Measurements from ENCODE around the gene POU6F2.
"Not testable (repeated sequence)": the region's sequence is repeated elsewhere in the genome, so short reads cannot be mapped to it uniquely, and the experiment has no call there.

POU6F2 gene

GRCh38 chr7:39304178-39304577 lies 326.5 kb downstream of the POU6F2 start:
- no peak for DNase-seq (ENCODE audit: low read depth in 2 of 2)

DNA sequence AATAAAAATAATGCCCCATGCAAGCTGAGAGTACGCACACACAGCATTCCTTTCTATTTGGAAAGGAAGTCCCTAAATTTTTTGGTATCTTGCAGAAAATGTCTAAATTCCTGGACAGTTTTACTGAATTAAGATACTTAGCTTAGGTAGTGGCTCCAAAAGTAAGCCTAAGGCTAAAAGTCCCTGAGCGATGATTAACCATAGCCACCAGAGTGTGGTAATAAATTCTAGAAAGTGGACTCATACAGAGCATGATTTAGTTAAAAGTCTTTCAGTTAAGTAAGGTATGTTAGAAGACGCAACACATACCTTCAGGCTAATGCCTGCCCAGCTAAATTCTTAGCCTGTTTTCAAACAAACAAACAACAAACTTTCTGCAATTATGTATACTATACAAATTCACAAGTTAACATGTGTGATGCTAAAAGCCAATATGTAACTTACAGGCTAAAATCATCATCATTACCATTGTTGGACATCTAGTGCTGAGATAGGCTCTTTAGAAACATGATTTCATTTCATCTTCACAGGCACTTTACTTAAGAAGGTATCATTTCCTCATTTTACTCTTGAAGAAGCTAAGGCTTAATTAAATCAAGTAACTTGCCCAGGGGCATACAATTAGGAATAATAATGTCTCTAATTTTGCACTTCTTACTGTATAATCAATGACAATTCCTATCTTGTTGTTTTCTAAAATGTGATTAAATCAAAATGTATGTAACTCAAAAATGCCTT lies 327.1 kb downstream of the POU6F2 start:
- no peak for DNase-seq (ENCODE audit: low read depth in 2 of 2)

GRCh38 chr7:39306016-39306570 lies 328.4 kb downstream of the POU6F2 start:
- no peak for DNase-seq (ENCODE audit: low read depth in 2 of 2)

- DNase-seq (ENCODE audit: low read depth in 2 of 2) = no peak
Measured at GRCh38 chr7:39310699-39311098, 333.0 kb downstream of the POU6F2 start.

DNA sequence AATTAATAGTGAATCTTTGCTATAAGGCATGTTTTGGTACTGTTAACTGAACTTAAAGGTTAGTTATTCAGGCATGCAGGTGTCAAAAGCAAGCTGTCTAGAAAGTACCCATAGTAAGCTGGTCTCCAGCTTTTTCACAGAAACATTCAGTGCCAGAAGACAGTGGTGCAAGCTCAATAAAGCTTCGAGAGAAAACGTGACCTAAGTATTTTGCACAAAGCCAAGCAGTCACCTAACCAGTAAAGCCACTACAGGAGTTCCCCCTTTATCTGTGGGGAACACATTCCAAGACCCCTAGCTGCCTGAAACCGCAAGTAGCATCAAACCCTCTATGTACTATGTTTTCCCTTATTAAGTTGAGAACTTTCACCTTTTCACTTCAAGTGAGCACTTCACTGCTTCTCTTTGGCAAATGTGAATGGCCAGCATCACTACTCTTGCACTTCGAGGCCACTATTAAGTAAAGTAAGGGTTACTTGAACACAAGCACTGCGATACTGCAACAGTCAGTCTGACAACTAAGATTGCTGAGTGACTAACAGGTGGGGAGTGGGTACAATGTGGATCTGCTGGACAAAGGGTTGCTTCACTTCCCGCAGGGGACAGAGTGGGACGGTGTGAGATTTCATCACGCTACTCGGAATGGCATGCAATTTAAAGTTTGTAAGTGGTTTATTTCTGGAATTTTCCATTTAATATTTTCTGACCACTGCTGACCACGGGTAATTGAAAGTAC lies 334.7 kb downstream of the POU6F2 start:
- DNase-seq (ENCODE audit: low read depth in 2 of 2) = no peak

DNA sequence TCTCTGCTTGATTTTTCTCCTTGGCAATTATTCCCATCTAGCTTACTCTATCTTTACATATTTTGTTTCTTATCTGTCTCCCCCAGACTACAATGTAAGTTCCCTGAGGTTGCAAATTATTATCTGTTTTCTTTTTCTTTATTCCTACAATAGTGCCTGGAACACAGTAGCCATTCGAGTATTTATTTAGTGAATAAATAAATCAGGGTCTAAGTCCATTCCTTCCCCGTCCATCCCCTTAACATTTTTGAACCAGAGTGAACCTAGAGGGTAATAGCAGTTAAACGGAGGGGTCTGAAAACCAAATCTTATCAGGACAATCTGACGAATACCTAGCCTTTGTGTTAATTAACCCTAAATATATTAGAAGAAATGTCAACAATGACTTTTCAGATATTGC lies 335.7 kb downstream of the POU6F2 start:
- DNase-seq (ENCODE audit: low read depth in 2 of 2) = no peak

- no peak for DNase-seq (ENCODE audit: low read depth in 2 of 2)
Measured at GRCh38 chr7:39313974-39314373, 336.3 kb downstream of the POU6F2 start.

GRCh38 chr7:39317107-39317506 lies 339.4 kb downstream of the POU6F2 start:
- DNase-seq (ENCODE audit: low read depth in 2 of 2) = no peak

DNA sequence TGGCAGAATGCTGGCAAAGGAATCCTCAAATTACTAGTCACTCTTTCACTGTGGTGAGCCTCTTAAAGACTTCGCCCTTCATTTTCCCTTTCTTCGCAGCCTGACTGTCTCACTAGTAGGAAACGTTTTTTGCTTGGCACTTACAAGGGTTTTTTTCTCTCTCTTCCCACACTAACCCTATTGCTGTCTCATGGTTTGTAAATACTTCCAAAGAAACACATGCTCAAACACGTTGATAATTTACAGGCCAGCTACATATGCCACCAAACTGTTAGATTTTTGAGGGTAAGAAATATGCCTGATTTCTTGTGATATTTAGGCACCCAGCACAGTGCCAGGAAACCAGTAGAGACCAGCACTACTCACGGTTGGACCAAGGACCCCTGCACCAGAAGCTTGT lies 340.2 kb downstream of the POU6F2 start:
- DNase-seq (ENCODE audit: low read depth in 2 of 2) = no peak

DNA sequence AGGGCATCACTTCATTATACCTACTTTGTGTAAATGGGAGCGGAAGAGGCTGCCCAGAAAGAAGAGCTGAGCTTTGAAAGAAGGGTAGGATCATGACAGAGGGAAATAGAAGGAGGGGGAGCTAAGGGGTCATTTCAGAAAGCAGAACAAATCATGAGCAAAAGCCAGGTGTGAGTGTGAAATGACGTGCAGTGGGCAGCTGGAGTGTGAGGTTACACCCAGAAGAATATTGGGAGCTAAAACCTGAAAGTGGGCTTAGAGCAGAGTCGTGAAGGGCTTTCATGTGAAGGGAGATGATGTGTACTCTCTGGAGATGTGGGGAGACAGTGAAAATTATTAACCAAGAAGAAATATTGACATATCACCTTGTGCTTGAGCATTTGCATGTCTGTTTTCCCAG lies 343.5 kb downstream of the POU6F2 start:
- no peak for DNase-seq (ENCODE audit: low read depth in 2 of 2)

DNA sequence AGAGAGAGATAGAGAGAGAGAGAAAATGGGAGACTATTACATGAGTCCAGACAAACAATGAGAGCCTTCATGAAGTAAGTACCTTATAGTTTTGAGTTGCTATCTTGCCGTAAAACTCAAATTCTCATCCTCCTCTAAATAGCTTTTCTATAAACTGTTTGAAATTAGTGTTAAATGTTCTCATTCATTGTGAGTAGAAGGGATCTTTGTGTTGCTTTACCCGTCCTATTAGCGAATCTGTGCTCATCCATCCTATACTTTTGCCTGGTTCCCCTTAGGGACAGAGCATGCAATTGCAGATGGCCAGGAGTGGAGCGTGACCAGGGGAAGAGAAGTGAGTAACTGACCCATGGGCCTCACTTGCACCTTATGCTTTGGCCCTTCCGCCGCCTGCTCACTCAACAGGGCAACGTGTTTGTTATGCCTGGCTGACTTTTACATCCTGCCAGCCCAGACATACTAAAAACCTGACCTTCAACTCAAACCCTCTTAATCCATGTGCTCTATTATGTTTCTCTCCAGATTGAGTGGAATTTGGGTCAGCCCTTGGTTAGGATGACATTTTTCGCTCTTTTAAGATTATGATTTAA lies 344.3 kb downstream of the POU6F2 start:
- DNase-seq (ENCODE audit: low read depth in 2 of 2) = no peak

DNA sequence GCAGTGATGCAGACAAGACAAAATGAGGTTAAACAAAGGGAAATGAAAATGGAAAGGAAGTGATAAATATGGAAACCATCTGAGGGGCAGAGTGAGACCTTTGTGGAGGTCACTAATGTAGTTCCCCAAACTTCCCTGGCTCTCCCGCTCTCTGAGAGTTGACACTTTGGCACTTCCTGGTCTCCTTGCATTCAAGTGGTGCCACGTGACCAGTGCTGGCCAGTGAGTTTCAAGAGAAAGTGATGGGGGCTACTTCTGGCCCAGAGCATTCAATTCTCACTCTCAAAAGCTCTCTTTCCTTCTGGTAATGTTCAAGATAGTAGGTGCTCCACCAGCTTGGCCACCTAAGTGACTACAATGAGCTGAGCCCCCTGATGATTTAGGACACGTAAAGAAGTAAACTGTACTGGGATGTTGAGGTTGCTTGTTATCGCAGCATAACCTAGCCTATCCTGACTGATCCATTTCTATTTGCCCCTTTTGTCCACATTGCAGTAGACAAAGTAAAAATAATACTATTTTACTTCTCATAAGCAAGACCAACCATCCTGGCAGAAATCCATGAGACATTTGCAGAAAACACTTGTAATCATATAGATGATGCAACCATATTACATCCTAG lies 346.5 kb downstream of the POU6F2 start:
- no peak for DNase-seq (ENCODE audit: low read depth in 2 of 2)

- DNase-seq (ENCODE audit: low read depth in 2 of 2) = not testable (repeated sequence)
Measured at GRCh38 chr7:39331607-39332006, 353.9 kb downstream of the POU6F2 start.

- no peak for DNase-seq (ENCODE audit: low read depth in 2 of 2)
Measured at GRCh38 chr7:39332142-39332541, 354.4 kb downstream of the POU6F2 start.

DNA sequence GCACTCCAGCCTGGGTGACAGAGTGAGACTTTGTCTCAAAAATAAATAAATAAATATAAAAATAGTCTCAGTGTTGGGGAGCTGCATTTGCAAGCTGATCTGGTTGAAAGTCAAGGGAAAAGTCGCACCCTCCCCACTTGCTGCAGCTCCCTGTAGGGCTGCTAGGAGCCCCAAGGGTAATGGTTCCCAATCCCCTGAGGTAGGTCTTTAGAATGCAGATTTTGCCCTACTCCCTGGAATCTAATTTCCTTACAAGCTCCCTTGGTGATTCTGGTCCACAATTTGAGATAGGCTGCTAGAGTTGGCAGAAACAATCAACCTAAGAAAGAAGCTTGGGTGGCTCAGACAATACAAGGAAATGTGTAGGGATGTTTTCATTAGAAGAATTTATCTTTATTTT lies 356.0 kb downstream of the POU6F2 start:
- no peak for DNase-seq (ENCODE audit: low read depth in 2 of 2)

- no peak for DNase-seq (ENCODE audit: low read depth in 2 of 2)
Measured at GRCh38 chr7:39336442-39336841, 358.7 kb downstream of the POU6F2 start.

- DNase-seq (ENCODE audit: low read depth in 2 of 2) = no peak
Measured at GRCh38 chr7:39338716-39339115, 361.0 kb downstream of the POU6F2 start.

DNA sequence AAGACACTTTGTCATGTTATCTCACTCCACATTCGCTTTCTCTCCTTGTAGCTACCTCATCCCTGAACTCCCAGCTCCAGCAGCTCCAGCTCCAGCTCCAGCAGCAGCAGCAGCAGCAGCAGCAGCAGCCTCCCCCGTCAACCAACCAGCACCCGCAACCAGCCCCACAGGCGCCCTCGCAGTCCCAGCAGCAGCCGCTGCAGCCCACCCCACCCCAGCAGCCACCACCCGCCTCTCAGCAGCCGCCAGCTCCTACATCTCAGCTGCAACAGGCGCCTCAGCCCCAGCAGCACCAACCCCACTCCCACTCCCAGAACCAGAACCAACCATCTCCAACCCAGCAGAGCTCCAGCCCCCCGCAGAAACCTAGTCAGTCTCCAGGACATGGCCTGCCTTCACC lies 361.9 kb downstream of the POU6F2 start:
- DNase-seq (ENCODE audit: low read depth in 2 of 2) = no peak

DNA sequence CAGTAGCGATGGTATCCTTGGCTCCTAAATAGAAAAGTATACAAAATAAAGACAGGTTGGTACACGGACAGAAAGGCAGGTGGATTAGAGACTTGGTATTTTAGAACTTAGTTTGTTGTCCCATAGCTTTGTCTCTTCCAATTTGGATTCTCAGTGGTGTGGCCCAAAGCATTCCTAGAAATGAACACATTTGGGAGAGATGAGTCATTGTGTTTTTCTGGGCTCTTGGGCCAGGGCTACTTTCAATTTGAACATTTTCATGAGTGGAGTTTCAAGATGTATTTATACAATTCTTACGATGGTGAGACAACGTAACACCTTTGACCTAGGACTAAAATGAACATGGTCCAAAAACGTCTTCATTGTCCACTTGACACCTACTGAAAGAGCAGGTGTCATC lies 363.4 kb downstream of the POU6F2 start:
- DNase-seq (ENCODE audit: low read depth in 2 of 2) = no peak

- DNase-seq (ENCODE audit: low read depth in 2 of 2) = no peak
Measured at GRCh38 chr7:39342763-39343162, 365.1 kb downstream of the POU6F2 start.

DNA sequence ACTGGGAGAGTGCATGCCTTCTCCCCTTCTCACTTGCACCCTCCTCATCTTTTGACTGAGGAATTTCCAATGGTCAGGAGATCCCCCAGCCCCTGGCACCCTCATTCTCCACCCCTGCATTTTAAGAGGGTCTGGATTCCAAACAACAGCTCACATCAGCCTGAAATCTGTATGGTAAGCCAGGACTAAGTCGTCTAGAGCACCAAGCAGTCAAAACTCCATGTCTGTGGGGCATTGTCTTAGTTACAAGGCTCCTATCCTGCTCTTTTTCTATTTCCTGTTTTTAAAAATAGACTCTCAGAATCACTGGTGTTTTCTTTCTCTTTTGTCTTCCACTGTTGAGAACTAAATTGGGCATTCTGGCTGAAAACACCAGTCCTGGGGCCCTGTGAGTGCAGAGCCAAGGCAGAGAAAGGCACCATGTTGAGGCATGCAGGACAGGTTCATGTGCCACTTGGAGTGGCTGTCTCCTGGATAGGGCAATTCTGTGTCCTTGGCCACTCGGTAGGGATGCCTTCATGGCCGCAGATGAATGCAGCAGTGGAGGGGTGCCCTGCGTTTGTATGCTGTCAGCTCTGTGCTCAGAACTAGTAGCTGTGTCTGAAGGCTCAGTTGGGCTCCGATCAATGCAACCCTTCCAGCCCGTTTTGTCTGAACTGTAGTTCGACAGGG lies 371.9 kb downstream of the POU6F2 start:
- no peak for DNase-seq (ENCODE audit: low read depth in 2 of 2)

Measured in stimulated activated CD8-positive, alpha-beta memory T cell treated with anti-CD3 and anti-CD28 coated beads, Interleukin-15, amount 100 ng/mL, for 4 hours (primary cell).